HG03066 (cell line): ENCODE measurements around the gene GPD2.
"Not testable (repeated sequence)": the region's sequence is repeated elsewhere in the genome, so short reads cannot be mapped to it uniquely, and the experiment has no call there.

Source experiments
- ATAC-seq: cut with Tn5 transposase; IDR thresholded peaks from one replicate; pipeline ENCODE4 v1.9.1; 2021; ENCODE audit warnings: low read depth; ENCODE audit not compliant: unreplicated experiment

The GPD2 gene

DNA sequence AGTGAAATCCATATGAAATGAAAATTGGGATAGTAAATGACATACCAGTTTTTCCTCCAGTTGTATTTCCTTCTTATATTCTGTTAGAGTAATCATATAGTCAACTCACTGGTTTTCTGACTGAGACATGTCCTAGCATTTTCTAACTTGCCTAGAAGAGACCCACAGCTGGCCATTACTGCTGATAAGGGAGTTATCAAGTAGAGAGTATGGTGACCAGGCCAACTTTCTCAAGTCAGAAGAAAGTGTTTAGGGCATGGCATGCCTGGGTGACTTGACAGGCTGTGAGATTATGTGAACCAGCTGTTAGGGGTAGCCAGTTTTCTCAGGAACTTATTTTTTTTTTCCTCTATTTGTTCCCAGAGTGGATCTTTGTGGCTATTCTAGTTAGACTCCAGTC, 81.2 kb downstream of the GPD2 start:
- ATAC-seq, result no peak

DNA sequence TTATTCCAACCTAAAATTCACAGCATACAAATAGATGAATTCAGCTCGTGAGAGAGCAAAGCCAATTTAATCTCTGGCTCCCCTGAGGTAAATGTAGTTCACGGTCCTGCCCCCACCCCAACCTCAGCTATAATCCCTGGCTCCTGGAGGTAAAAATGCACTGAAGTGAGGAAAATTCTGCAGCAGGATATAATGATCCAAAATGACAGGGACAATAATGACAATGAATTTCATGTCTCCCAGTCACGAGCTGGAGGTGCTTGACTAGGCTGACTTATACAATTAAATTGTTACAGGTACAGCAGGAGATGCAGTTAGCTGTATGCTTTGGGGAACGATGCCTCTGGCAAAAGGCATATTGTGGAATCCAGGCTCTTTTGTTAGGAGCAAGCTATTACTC, 82.0 kb downstream of the GPD2 start:
- ATAC-seq, result no peak

GRCh38 chr2:156522864-156523440, 86.8 kb downstream of the GPD2 start:
- ATAC-seq, result no peak

DNA sequence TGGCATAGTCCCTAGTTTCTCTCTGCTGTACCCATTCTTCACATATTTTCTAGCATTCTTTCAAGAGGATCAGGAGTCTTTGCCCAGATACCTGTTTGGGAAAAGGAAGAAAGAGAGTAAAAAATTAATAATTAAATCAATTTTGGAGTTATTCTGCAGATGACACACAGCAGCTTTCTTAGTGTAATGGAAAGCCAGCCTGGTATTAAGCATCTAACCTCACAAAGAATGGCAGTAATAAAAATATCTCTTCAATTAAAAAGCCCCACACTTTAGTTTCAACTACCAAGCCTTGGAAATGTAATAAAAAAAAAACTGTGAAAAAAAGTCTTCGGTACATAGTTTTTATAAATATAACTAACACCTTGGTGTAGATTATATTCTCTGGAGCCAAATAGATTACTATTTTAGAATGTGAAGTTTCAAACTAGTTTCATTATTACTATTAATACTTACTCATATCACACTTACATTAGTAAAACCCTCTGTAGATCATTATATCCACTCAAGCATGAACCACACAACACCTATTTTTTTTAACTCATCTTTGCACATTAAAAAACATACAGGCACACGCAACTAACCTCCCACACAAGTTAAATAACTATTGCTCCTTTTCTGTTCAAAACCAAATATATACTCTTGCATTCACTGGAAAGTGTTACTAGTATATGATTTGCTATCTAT, 90.9 kb downstream of the GPD2 start:
- ATAC-seq, result peak; percentile 98

DNA sequence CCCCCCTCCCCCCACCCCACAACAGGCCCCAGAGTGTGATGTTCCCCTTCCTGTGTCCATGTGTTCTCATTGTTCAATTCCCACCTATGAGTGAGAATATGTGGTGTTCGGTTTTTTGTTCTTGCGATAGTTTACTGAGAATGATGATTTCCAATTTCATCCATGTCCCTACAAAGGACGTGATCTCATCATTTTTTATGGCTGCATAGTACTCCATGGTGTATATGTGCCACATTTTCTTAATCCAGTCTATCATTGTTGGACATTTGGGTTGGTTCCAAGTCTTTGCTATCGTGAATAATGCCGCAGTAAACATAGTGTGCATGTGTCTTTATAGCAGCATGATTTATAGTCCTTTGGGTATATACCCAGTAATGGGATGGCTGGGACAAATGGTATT, 92.4 kb downstream of the GPD2 start:
- ATAC-seq, result not testable (repeated sequence)

DNA sequence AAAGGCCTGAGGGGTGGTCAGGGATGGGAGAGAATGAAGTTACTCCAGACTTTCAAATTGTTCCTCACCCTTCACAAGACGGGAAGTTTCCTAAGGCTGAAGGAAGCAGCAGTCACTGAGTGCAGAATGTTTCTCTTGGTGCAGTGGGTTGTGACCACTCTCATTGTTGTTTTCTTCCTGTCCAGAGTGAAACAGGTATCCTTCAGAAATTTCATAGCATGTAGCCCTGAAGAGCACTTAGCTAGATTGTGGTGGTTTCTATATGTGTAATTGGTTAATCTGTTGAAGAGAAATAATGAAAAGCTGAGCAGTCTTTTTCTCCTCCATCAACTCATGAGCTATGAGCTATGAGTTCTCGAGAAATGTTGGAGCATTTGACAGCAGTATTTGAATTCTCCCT, 96.8 kb downstream of the GPD2 start:
- ATAC-seq, result peak; percentile 55

DNA sequence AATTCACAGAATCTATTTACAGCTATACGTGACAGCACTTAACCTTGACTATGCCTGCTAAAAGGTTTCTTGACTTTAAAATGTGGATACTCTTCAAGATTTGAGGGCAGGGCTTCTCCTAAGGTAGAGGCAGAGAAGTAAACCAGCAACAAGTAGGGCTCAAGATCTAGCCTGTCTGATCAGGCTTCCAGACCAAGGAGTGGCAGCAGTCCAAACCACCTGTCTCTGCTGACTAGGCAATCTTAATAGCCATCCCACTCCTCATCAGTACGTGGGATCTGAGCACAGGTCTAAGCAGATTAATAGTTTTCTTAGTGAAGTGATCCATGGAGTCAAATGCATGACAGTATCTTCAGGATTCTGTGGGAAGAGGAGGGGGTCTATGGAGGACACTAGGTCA, 100.4 kb downstream of the GPD2 start:
- ATAC-seq, result no peak

DNA sequence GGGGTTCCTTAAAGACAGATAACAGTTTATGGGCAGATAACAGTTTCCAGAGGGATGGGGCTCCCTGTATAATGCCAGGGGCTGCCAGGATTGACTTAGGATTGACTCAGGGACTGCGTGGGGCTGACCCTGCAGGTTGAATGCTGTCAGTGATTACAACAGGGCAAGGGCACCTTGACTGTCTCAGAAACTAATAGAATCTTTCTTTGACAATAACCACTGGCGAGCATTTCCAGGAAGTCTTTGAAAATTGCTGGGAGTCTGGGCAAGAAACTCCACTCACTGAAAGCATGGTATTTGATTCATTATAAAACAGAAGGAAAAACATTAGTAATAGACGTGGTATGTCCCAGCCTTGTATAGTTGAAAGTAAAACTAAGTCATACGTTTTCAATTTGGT, 101.0 kb downstream of the GPD2 start:
- ATAC-seq, result no peak

- peak; percentile 71 for ATAC-seq
Measured at GRCh38 chr2:156538083-156538504, 101.9 kb downstream of the GPD2 start.

- no peak for ATAC-seq
Measured at GRCh38 chr2:156539086-156539860, 103.1 kb downstream of the GPD2 start.

DNA sequence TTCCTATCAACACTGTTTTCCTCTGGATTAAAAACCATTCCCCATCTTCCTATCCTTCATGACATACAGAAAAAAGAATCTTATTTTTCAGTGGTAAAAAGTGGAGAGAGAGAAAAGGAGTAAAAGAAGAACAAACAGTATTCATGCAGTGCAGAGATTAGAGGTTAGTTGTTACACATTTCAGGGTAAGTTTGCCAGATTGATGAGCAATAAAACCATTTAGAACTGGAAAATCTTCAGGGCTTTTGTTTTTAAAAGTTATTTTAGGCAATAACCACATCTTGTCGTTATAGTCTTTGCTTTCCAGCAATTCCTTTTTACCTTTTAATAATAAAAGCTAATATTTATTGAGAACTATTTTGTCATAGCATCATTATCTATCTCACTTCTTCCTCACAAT, 104.5 kb downstream of the GPD2 start:
- no peak for ATAC-seq

DNA sequence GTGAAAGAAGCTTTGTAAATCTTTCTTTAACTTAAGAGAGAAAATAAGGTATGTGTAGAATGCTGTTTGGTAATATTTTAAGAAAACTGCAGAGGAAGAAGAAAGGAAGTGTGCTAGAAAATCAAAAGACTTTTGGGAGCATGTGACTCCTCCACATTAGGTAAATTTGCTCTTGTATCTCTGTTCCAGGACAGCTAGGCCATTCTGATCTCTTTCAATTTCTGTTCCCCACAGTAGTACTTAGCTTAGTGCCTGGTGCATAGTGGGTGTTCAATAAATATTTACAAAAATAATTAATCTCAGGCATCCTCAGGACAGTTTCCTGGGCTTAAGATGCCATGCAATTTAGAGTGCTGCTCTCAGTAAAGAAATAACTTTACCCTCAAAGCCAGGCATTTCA, 105.0 kb downstream of the GPD2 start:
- ATAC-seq, result peak; percentile 31

GRCh38 chr2:156541706-156542105, 105.5 kb downstream of the GPD2 start:
- ATAC-seq, result no peak

- no peak for ATAC-seq
Measured at GRCh38 chr2:156548413-156548812, 112.2 kb downstream of the GPD2 start.

DNA sequence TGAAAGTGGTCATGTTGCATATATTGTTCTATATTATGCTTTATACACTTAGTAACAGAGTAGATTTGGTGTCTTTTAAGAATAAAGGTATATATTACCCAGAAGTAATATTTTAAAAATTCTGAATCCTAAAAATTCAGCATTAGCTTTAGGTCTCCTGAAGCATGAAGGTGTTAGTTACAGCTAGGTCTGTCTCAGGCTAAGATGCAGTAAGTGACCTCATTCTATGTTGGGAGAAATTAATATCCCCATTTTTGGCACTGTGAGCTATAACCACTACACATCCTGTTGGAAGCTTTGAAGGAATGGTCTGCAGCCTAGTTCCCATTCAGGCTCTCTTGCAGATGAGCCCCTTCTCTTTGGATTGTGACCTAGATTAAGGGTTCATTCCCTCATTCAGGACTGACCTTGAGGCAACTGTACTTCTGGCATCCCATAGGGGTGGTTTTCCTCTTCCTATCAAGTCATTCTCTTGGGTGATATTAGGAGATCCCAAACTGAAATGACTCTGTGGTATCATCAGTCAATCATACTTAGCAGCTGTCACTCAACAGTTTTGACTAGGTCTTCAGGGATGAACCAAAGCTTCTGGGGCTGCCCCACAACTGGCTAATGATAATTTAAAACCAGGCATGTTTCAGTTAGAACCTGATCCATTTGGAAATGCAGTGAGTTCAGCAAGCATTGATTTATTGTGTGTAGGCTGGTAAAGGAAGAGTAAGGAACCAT, 117.7 kb downstream of the GPD2 start:
- no peak for ATAC-seq

- ATAC-seq, result no peak
Measured at GRCh38 chr2:156561326-156561725, 125.1 kb downstream of the GPD2 start.

DNA sequence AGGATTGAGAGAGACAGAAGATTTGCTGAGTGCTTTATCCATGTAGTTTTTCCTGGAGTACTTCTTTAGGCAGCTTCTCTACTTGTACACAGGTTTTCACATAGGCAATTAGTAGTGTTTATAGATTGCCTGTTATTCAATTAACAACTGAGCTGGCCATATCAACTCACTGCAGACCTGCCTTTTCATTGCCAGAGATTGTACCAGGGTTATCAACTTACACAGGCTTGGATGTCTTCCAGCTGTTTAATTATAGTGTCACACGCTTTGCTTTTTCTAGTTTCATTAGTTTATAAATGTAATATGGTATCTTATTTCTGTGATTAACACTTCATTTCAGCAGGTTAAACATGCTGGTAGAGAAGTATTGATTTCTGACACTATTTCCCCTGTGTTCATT, 125.9 kb downstream of the GPD2 start:
- no peak for ATAC-seq

- no peak for ATAC-seq
Measured at GRCh38 chr2:156563994-156564753, 128.0 kb downstream of the GPD2 start.

DNA sequence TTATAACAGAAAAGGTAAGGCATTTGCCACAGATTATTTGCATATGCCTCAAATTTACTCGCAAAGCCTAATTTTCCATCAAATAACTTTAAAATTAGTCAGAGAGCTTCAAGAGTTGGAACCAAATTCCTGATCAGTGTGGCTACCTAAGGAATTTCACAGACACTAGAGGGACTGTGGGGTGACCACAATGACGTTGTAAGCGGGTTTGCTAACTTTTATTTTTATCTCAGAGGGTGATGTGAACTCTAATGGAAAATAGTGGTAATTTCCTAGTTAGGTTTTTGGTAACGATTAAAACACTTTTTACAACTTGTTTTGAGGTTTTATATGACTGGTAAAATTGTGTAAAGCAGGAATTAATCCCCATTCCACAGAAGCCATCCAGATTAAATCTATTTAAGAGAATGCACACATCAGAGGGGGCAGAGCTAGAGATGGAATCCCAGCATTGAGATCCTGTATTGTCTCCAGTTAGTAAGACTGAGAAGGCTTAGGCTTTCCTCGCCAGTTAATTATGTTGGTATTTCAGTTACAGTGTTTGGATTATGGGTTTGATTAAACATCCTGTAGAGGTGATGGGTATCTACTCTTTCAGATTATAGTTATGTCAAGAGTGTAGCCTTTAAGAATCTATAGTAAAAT, 129.0 kb downstream of the GPD2 start:
- no peak for ATAC-seq

DNA sequence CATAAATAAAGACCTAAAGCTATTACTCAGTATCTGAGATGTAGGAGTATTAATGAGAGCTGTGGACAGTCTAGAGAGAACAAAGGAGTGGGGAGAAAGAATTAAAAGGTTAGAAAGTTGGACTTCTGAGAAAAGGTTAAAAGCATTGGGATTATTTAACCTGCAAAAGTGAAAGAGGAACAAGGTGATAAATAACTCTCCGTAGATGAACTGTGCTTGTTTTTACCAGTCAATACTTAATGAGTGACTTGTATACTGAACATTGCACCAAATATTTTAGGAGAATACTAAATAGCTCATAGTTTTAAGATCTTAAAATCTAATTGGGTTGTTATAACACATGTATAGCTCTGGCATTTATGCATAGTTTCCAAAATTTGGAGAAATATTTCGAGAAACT, 137.5 kb downstream of the GPD2 start:
- ATAC-seq, result peak; percentile 64
